Fibroblast of skin of left quadriceps (primary cell): ENCODE measurements around the gene LYVE1.
"Not testable (repeated sequence)": the region's sequence is repeated elsewhere in the genome, so short reads cannot be mapped to it uniquely, and the experiment has no call there.

ENCODE experiments used
- DNase-seq, 2 experiments: peaks; one replicate each; pipeline ENCODE4 v3.0.0-alpha.2; 2013; ENCODE audit warnings: low read depth in 2 of 2

Gene LYVE1

GRCh38 chr11:10568486-10568941 lies at the start of gene LYVE1:
TSS of gene LYVE1 (minus strand) at chr11:10568665. CDS start at chr11:10568532, 133 bp downstream.
- DNase-seq, result no peak

DNA sequence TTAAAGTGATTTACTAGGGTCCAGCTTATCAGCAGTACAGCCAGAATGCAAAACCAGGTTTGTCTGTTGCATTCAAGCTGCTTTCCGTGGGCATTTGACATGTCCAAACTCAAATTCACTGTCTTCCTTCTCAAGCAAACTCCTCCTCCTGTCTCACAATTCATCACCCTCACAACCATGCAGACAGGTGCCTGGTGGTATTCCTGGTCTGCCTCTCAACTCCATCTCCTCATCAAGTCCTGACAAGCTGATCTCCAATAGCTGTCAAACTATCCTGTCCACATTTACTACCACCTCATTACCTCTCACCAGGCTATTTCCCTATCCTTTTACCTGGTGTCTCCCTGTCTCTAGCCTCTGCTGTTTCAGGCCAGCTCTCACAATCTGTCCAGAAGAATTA lies 49.1 kb upstream of the LYVE1 start:
- no peak for DNase-seq

GRCh38 chr11:10611979-10612862 lies 43.8 kb upstream of the LYVE1 start:
- no peak for DNase-seq

DNA sequence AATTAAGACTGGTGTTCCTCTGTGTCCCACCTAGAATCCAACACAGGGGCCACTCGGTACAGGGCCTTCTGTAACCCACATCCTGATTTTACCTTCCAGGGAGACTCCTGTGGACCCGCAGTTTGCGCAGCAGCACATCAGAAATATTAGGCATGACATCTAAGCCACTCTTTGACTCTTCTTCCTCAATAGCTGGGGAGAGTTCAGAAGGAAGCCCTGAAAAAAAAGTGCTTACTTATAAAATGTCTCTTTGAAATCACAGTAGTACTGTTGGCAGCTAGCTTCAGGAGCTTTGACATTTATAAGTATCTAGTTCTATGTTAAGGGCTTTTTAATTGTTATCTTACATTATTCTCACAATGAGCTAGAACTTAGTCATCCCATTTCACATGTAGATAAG lies 41.2 kb upstream of the LYVE1 start:
- DNase-seq, result no peak

DNA sequence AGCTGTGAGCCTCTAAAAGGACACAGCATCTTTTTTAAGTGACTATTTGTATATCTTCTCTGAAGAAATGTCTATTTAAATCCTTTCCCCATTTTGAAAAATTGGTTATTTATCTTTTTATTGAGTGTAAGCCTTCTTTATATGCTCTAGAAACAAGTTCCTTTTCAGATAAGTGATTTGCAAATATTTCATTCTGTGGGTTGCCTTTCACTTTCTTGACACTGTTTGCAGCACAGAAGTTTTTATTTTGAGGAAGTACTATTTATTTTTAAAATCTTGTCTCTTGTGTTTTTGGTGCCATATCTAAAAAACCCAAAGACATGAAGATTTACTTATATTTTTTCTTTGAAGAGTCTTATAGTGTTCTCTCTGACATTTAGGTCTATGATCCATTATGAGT lies 40.1 kb upstream of the LYVE1 start:
- no peak for DNase-seq

- DNase-seq, result no peak
These were observed 39.1 kb upstream of the LYVE1 start for GRCh38 chr11:10607462-10608132.

DNA sequence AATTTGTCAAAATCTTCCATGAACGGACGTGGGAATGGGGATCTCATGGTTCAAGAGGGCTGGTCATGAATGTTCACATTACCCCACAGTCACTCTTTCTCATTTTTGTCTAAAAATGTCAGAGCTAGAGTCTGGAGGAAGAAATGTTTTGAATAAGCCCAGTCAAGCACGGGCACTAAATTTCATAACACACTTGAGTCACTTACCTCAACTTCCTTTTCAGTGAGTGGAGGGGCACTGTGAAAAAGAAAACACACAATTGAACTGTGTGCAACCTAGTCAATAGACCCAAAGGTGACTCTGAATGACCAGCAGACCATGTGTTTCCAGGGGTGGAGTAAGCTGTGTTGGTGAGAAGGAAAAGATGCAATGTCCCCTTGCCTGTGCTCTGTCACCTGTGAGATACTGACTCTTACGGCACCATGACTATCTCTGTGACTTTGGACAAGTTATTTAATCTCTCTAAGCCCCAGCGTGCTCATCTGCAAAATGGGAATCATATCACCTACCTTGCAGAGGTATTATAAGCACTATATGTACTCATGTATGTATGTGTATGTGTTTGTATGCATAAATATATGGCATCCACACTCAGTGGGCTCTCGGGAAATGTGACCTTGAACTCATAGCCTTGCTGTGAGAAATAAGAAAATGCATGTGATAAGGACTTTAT lies 38.2 kb upstream of the LYVE1 start:
- no peak for DNase-seq

DNA sequence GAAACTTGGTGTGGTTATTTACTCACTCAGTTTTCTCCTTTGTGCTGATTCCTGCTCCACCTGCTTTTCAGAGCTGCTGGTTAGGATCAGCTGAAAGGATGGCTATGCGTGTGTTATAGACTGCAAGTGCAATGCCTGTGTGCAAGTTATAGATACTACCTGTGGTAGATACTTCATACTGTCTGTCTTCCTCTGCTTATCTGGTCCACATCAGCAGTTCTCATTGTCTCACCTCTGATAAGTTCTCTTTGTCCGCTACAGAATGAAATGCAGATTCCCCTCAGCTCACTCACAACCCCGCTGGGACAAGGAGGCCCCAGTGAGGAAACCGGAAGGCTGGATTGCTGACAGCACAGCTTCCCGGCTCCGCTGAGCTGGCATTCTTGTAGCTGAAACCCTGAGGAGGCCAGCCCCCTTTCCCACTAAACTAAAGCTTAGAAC lies 37.5 kb upstream of the LYVE1 start:
- DNase-seq, result peak; percentile 60 to 66

- no peak for DNase-seq
These were observed 36.3 kb upstream of the LYVE1 start for GRCh38 chr11:10604798-10605197.

GRCh38 chr11:10604340-10604748 lies 35.9 kb upstream of the LYVE1 start:
- DNase-seq, result no peak

- DNase-seq, result no peak
These were observed 35.3 kb upstream of the LYVE1 start for GRCh38 chr11:10603721-10604297.

- no peak for DNase-seq
These were observed 34.5 kb upstream of the LYVE1 start for GRCh38 chr11:10602945-10603344.

DNA sequence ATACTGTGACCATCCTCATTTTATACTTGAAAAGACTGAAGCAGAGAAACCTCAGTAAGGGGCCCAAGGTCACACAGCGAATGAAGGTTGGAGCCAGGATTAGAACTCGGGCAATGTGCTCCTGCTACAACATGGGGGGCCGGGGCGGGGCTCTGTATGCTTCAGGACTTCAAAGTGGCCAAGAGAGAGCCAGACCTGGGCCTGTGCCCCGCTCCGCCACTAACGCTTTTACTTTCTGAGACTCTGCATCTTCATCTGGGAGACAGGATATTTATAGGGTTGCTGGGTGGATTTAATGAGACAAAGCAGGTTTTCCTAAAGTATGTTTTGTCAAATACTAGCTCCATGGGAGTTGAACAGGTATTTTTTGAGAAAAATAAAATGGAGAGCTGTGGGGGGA lies 33.9 kb upstream of the LYVE1 start:
- no peak for DNase-seq

DNA sequence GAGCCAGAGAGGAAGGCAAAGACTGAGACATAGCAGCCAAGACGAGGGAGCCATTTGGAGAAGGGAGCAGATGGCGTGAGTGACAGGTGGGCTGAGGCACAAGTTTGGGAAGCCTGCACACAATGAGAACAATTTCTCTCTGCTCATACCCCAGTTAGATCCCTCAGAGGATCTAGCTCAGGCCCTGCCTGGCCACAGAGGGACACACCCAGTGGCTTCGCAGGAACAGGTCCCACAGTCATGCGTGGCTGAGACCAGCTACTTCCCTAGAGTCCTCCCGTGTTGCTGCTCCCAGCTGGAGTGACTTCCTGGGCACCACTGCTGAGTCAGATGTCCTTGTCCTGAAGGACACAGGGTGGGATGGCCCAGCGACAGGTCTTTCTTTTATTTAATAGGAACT lies 33.4 kb upstream of the LYVE1 start:
- DNase-seq, result no peak

DNA sequence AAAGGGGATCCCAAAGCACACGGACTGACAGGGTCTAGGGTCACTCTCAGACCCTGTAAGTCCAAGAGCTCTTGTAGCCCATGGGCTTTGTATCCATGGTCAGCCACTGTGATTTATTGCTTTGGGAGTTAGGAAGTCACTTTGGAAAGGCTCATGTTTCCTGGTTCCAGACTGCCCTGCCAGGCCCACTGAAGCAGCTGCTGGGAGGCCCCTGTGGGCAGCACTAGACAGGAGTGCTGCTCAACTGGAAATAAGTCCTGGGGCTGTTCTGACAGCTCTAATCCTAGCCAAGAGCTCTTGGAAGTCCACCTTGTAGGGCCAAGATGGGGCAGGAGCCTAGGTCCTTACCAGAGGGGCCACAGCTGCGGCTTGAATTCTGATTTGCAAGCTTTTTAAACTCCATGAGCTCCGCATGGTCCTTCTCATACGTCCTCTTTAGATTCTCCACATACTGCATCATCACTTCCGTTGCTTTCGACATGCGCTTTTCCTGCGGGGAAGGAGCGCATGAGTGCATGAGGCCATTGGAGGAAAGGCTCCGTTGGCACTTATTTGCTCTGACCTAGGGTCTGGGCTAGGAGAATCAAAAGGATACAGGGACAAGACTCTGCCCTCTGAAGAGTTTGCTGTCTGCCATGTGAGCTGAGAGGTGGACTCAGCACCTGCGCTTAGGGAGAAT lies 32.2 kb upstream of the LYVE1 start:
- no peak for DNase-seq

- no peak for DNase-seq
These were observed 31.1 kb upstream of the LYVE1 start for GRCh38 chr11:10599388-10600175.

GRCh38 chr11:10598816-10599215 lies 30.4 kb upstream of the LYVE1 start:
- DNase-seq, result no peak

- no peak for DNase-seq
These were observed 29.4 kb upstream of the LYVE1 start for GRCh38 chr11:10597877-10598351.

DNA sequence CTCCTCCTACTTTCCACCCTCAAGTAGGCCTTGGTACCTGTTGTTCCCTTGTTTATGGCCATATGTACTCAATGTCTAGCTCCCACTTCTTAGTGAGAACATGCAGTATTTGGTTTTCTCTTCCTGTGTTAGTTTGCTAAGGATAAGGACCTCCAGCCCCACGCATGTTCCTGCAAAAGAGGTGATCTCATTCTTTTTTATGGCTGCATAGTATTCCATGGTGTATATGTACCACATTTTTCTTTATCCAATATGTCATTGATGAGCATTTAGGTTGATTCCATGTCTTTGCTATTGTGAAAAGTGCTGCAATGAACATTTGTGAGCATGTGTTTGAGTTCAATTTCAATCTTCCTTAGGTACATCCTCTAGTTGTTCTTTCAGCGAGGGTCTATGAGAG lies 27.4 kb upstream of the LYVE1 start:
- DNase-seq, result not testable (repeated sequence)

- DNase-seq, result no peak
These were observed 25.9 kb upstream of the LYVE1 start for GRCh38 chr11:10594407-10594806.

- peak; percentile 93 to 95 for DNase-seq
These were observed 23.9 kb upstream of the LYVE1 start for GRCh38 chr11:10592331-10592730.
